ENCODE results near the gene PPOX.

PPOX gene

DNA sequence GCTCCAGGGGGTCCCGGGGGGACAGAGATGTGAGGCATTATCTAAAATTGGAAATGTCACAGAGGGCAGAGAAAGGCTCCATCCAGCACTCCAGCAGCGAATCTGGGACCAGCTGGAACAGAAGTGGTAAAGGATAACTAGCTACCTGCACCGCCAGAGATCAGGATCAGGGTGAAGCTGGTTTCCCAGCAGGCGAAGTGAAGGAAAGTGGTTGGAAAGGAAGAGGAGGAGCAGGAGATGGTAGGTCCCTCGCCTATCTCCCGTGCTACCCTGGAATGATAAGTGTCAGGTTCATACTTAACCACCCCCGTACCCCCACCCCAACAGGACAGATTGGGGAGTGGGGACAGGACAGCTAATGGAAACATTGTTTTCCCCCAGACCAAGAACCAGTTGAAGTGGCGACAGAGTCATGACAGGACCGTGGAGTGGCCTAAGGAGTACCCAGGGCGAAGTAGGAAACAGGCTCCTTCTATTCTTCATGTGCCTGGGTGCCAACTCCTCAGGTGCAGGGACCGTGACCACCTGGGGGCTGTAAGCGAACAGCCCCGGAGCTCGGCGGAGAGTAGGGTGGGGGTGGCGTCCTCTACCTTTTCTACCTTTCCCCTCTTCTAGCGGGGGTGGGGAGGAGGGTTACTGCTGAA, 10.4 kb downstream of the PPOX start:
- no peak for DNase-seq

- DNase-seq, result peak; percentile 94
Observed at GRCh38 chr1:161177112-161177935, 11.1 kb downstream of the PPOX start, which contains the start of gene B4GALT3. Gene B4GALT3 (minus strand): TSS chr1:161177507. CDS start chr1:161176060, 1,447 bp downstream.

DNA sequence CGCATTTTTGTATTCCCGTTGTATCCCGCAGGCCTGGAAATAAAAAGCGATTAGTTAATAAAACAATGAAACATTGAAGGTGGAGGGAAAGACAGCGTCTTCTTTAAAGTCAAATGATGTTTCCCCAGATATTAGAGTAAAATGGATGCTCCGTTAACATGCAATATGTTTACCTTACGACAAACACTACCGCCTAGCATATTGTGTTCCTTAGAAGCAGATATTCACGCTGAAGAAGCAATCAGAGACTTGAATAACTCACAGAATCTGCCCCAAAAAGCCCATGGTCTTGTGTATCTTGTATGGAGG, 11.7 kb downstream of the PPOX start:
- no peak for DNase-seq

DNA sequence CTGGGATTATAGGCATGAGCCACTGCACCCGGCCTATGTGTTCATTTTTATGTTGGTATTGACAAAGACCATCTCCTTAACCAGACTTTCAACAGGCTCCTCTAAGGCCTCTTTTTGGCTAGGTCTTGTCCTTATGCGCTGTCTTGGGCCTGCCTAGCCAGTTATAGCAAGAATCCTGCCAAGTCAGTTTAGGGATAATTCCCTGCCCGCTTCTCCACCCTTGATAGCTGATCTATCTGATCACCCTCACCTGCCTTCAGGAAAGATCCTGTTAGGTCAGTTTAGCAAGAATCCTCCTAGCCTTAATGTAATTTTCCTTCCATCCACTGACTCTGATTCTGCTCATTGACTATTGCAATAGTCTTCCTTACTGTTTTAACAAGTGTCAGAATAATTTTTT, 13.5 kb downstream of the PPOX start:
- no peak for DNase-seq

- peak; percentile 41 for DNase-seq
Observed at GRCh38 chr1:161180639-161181038, 14.4 kb downstream of the PPOX start.

- peak; percentile 78 for DNase-seq
Observed at GRCh38 chr1:161182214-161182613, 16.0 kb downstream of the PPOX start.

DNA sequence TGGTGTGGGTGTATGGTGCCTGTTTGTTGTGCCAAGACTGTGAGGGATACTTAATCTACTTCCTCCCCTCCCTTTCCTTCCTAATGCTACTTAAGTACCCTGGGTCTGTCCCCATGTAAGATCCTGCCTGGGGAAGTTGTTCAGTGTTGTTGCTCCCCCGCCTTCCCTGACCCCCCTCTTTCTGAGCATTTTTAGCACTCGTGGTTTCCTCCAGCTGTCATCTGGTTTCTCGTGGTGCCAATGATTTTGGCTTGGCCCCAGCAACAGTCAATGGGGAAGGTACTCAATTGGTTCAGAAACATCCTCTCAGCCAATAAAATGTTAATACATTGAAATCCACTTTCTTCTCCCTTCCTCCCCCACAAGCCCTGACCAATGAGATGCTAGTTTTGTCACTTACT, 19.1 kb downstream of the PPOX start:
- DNase-seq, result peak; percentile 86

GRCh38 chr1:161185732-161186311, 19.6 kb downstream of the PPOX start:
- peak; percentile 29 for DNase-seq

- DNase-seq, result peak; percentile 31
Observed at GRCh38 chr1:161187311-161187710, 21.1 kb downstream of the PPOX start.

DNA sequence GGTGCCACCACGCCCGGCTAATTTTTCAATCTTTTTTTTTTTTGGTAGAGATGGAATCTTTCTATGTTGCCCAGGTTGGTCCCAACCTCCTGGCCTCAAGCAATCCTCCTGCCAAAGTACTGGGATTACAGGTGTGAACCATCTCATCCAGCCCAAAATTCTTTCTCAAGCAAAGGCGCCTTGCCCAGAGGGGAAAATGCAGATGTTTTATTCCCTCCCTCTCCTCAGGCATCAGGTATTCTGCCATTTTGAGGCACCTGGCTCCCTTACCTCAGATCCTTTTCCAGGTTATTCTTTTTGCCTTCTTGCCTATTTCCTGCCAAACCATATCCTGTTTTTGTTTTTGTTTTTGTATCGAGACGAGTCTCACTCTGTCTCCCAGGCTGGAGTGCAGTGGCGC, 22.2 kb downstream of the PPOX start:
- no peak for DNase-seq

GRCh38 chr1:161189036-161189435, 22.8 kb downstream of the PPOX start:
- DNase-seq, result no peak

DNA sequence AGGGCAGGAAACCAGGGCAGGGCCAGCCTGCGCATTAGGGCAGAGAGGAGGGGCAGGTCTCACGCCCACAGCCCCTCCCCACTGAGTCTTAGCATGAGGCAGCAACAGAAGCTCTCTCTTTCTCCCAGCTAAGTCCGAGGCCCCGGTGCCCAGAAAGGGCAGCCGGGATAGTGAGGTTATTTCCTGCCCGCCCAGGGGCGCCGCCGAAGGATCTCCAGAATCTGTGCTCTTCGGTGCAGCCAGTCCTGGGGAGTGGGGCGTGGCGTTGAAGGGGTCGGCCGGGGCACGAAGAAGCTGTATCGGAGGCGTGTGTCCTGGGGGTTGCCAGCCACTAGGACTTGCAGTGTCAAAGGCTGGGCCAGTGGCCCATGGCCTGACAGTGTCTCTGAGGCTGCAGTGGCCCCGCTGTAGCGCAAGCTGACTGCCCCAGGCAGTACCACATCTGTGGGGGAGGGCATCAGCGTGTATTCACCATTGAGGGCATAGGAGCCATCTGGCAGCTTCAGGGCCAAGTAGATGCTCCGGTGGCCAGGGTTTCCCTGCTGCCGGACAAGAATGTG, 24.8 kb downstream of the PPOX start:
- no peak for DNase-seq

DNA sequence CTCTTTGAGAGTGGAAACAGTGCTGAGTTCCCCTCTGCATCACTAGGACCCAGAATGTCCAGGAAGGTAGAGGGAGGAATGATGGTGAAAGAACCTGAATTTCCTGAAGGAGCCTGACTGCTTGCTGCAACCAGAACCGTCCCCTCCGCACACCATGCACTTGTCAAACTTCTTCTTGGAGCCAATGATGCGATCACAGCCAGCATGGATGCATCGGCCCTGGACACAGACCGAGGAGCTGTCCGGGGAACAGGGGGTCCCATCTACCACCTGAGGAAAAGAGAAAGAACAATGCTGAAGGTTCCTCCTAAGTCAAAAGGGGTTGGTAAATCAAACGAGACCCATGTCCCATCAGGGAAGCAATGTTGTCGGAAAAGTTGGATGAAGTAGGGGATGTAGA, 25.7 kb downstream of the PPOX start:
- DNase-seq, result no peak

- peak; percentile 78 for DNase-seq
Observed at GRCh38 chr1:161192476-161193465, 26.5 kb downstream of the PPOX start.

GRCh38 chr1:161193561-161194235, 27.5 kb downstream of the PPOX start:
- DNase-seq, result no peak

- no peak for DNase-seq
Observed at GRCh38 chr1:161195171-161195570, 28.9 kb downstream of the PPOX start.

DNA sequence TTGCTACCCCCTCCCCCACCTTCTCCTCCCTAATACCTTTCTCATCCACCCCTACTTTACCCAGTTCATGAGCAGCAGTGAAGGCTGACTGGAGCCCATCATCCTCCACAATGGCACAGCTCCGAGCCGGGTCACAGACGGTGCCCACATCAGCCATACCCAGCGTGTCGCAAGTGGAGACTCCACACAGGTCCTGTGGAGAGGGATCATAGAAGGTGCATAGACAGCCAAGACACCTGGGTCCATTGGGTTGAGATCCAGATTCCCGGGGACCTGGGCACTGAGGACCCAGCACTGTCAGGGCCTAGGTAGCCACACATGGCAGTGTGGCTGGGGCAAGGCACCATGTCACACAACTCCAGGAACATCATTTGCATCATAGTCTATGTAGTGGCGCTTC, 29.9 kb downstream of the PPOX start:
- no peak for DNase-seq

GRCh38 chr1:161196521-161197451, 30.6 kb downstream of the PPOX start:
- no peak for DNase-seq

- no peak for DNase-seq
Observed at GRCh38 chr1:161197560-161198193, 31.5 kb downstream of the PPOX start.

DNA sequence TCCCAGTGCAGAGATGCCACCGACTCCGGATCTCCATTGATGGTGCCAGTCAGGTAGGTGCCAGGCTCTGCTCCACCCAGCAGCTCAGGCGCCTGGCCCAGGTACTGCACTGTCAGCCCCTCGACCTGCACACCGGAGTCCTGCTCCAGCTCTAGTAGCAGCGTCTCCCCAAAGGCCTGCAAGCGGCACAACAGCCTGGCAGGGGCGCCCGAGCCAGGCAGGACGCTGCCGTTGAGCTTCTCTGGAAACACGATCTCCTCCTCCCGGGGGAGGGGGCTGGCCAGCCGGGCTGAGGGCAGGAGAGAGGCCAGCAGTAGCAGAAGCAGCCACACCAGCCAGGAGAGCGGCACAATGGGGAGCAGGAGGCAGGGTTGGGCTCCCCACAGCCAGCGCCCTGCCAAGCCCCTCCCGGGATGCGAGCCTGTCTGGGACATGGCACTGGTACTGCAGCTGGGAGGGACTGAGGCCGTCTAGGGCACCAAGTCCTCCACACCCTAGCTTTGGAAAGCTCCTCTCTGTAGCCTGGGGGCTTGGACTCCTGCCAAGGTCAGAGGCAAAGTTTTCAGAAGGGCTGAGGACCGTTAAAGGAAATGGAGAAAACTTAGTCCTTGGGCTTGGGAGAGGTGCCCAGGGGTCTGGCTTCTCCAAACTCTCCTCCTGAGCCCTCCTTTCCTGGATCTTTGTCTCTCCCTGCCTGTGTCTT, 32.1 kb downstream of the PPOX start:
- DNase-seq, result no peak

Measured in CD4-positive, alpha-beta T cell treated with Interleukin-6 for 4 hours (primary cell).